ENCODE measurements around the gene RAB3B.
"Not testable (repeated sequence)": the region's sequence is repeated elsewhere in the genome, so short reads cannot be mapped to it uniquely, and the experiment has no call there.

Gene RAB3B

DNA sequence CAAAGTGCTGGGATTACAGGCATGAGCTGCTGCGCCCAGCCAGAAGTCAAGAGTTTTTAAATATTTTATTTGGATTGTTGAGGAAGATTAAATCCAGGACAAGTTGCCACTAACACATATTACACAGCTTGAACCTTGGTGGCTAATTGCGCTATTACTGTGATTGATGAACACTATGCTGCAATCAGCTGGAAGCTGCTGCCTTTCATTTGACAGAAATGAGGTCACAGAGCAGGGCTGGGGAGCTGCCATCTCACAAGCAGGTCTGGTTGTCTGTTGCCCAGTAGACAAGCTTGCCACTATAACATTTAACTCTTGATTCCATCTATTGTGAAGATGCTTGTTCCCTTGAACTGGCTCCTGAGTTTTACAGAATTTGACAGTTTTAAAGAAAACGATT is 74.5 kb downstream of the RAB3B start:
- peak; percentile 96 for FAIRE-seq

DNA sequence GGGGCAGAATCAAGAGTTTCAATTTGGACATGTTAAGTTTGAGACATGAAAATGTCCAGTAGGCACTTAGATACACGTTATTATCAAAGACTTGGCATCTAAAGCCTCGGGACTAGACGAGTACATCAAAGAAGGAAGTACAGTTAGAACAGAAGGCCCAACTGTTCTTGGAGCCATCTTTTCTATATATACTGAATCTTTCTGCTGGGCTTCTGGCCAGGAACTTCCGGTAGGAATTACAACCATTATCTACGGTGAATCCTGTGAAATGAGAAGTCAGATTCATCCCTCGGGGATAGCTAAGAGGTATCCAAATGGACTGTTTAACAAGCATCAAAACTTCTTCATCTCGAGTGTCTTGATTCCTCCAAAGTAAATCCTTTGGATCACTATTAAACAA is 77.6 kb downstream of the RAB3B start:
- FAIRE-seq, result no peak

DNA sequence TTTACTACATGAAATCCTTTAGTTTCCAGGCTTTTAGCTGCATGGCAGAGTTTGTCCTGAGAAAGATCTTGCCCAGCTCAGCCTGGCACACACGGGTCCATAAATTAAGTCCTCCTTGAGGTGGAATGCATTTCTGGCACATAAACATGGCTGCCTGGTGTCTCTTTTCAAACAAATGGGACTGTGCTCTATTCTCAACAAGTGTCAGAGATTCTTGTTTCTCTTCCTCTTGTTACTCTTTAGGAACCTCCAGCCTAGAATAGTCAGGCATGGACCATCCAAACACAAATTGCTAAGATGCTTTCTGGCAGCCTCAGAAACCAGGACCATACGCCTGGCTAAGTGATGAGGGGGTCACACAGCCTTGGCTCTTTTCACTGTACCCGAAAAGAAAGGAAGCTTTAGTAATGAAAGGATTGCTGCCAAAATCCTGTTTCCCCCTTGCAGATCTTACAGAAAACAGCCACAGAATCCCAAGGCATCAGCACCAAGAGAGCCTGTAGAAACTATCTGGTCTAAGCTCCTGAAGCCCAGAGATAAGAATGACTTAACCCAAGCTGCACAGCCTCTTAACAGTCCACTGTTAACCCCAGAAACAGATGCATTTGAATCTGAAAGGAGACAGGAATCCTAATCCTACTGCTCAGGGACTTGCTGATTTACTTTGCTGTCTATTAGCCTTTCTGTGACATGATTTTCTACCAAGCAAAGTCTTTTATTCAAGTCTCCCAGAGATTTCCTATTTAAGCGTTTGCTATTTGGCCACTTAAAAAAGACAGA is 80.1 kb downstream of the RAB3B start:
- FAIRE-seq, result no peak

DNA sequence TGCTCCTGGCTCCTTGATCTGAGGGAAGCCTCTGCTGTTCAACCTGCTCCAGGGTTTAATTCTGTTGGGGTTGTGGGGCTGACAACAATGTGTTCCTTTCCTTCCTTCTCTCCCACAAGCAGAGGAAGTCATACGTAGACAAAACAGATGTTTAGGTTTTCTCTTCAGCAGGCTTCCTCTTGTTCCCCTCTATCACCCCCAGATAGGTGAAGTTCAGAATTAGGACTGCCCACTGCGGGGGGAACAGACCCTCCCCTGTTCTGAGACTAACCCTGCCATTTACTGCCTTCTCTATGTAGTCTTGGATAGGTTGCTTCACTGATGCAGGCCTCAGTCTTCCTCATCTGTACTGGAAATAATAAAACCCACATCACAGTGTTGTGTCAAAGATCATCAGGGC is 82.0 kb downstream of the RAB3B start:
- FAIRE-seq, result no peak

DNA sequence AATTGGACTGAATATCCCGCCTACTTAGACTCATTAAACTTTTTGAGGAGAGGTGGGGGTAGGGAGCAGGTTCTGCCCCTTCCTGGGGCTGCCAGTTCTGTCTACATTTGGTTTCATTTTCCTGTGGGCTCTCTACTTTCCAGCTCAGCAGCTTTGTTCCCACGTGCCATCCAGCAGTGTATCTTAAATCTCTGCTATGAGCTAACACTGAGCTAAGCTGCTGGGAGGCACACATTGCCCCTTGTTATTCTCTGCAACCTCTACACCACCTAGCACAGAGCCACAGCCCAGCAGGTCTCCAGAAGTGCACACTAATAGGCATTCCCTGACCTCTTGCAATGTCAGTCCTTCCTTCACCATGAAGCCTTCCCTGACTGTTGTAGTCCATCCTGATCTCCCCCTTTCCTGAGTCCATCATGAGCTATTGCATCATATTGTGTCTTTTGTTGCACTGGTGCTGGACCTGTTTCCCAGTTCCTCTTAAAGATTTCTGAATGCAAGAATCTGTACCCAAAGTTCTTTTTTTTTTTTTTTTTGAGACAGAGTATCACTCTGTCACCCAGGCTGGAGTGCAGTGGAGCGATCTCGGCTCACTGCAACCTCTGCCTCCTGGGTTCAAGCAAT is 83.3 kb downstream of the RAB3B start:
- FAIRE-seq, result no peak

DNA sequence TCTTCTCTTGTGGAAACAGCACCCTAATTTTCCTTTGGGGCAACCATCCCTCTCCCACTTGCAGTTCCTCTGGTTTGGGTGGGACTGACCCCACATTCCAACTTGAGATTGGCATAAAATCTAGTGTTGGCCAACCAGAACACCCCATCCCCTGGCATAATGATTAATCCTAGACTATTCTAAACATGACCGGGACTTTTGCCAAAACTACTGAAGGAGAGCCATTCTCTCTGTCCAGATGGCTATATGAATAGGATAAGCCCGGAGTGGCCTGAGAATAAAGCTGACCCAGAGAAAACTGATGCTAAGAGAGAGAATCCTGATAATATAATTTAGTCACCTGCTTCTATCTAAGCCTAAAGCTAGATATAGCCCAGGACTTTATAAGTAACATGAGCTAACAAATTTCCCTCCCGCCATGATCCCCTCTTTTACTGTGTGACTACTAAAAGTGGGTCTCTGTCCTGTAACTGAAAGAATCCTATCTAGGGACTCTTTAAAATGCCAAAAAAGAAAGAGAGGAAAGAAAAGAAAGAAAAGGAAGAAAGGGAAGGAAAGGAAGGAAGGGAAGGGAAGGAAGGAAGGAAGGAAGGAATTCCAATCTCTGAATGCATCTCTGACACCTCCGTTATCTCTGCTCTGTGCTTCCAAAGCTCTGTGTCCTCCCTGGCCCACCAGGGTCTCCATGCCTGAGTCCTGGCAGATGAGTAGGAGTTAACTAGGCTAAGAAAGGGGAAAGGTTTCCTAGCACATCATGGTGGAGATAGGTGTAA is 84.0 kb downstream of the RAB3B start:
- no peak for FAIRE-seq

DNA sequence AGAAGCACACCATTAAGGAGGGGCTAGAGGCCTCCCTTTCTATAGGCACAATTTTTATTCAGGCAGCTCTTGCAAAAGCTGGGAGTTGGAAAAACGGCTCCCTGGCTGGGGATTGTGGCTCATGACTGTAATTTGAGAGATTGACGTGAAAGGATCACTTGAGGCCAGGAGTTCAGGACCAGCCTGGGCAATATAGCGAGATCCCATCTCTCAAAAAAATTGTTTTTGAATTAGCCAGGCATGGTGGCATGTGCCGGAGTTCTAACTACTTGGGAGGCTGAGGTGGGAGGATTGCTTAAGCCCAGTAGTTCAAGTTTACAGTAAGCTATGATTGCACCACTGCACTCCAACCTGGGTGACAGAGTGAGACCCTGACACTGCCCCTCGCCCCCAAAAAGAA is 88.0 kb downstream of the RAB3B start:
- no peak for FAIRE-seq

DNA sequence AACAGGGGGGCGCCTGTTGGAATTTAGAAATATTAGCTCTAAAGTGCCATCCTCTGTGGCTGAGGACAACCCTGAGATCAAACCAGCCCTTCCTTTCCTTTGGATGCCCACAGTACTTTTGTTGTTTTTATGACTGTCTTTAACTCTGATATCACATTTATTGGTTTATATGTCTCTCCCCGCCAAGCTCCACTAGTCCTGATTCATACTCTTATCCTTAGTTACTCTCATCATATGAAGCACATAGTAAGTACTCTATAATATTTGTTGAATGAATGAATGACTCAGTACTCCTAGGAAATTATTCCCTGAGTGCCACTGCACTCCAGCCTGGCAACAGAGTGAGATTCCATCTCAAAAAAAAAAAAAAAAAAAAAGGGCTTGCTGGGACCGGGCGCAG is 89.3 kb downstream of the RAB3B start:
- no peak for FAIRE-seq

DNA sequence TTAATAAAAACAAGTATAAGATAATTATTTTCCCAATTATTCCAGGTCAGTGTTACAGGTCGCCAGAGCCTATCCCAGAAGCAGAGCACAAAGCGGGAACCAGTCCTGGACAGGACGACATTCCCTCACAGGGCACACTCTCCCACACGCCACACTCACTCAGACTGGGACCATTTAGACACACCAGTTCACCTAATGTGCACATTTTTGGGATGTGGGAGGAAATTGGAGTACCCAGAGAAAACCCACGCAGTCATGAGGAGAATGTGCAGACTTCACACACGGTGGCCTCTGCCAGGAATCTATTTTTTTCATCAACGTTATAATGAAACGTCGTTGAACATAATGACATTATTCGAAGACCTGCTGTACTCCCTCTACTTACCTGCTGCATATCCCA is 91.5 kb downstream of the RAB3B start:
- no peak for FAIRE-seq

DNA sequence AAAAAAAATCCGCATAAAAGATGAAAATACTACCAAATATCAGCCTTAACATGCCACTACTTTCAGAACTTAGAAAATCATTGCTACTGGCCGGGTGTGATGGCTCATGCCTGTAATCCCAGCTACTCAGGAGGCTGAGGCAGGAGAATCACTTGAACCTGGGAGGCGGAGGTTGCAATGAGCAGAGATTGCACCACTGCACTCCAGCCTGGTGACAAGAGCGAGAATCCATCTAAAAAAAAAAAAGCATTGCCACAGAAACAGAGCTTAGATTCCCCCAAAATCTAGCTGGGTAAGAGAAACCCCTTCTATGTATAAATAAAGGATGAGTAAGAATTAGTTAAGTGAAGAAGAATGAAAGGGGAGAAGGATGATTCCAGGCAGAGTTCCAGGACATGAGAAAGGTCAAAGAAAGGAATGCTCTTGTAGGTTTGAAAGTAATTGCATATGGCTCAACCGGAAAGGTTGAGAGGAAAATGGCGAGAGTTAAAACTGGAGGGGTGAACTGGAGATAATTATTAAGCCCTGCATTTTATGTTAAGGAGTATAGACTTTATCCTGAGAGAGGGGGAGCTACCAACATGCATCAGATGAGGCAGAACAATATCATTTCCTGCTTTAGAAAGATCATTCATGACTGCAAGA is 92.3 kb downstream of the RAB3B start:
- no peak for FAIRE-seq

DNA sequence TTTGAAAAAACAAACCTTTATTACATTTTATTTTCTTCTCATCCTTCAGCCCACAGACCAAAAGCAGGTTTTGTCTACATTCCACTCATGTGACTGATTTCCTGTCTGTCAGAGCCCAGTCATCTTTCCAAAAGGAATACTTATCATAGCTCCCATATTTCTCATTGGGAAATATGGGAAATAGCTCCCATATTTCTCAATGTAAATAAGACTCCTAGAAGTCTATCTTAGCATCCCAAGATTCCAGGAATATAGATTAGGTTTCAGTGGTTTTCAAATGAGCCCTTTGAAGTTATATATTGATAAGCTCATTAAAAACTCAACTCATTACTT is 92.8 kb downstream of the RAB3B start:
- FAIRE-seq, result no peak

DNA sequence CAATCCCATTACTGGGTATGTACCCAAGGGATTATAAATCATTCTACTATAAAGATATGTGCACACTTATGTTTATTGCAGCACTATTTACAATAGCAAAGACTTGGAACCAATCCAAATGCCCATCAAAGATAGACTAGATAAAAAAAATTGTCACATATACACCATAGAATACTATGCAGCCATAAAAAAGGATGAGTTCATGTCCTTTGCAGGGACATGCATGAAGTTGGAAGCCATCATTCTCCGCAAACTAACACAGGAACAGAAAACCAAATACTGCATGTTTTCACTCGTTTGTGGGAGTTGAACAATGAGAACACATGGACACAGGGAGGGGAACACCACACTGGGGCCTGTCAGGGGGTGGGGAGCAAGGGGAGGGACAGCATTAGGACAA is 95.8 kb downstream of the RAB3B start:
- not testable (repeated sequence) for FAIRE-seq

DNA sequence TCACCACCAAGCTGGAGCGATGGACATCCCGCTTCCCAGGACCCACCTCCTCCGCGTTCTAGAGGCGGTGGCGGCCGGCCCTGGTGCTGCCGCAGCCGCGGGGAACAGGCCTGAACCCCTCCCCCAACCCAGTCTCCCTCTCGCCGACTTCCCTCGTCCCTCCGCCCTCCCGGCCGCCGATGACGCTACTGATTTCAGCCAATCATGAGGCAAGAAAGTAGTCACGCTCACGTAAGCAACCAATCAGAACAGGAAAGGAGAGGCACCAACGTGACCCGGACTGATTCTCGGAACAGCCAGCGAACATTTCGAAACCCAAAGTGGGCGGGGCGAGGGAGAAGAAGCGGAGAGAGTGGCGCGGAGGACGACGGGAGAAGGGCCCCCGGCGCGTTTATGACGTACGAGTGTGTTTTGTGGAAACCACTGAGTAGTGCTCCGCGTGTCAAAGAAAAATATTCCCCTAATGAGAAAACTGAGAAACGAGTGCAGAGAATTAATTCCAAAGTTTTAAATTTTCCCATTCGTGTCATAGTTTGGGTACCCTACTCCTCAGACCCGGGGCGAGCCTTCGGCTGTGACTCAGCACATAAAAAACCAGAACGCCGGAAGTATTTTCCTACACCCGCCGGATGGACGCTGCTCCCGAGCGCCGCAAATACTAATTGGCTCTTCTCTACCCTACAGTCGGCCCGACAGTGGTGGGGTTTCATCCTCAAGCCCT is 111.7 kb downstream of the RAB3B start, which contains the start of gene NRDC:
NRDC (minus strand) TSS at position 112 of the 721 bp plus-strand sequence. CDS start 112 bp downstream, outside the sequence.
- FAIRE-seq, result peak; percentile 96

DNA sequence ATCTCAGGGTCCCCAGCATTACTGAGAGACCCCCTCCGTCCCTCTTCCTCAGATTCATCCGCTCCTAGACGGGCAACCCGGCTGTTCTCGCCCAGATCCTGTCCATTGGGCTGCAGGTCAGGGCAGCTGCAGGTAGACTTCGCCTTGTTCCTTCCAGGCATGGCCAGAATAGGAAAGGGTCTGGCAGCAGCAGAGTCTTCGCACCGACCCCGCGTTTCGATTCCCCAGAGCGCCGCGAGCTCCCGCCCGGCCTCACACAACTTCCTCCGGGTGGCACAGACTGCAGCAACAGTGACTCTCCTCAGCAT is 112.2 kb downstream of the RAB3B start:
- no peak for FAIRE-seq

DNA sequence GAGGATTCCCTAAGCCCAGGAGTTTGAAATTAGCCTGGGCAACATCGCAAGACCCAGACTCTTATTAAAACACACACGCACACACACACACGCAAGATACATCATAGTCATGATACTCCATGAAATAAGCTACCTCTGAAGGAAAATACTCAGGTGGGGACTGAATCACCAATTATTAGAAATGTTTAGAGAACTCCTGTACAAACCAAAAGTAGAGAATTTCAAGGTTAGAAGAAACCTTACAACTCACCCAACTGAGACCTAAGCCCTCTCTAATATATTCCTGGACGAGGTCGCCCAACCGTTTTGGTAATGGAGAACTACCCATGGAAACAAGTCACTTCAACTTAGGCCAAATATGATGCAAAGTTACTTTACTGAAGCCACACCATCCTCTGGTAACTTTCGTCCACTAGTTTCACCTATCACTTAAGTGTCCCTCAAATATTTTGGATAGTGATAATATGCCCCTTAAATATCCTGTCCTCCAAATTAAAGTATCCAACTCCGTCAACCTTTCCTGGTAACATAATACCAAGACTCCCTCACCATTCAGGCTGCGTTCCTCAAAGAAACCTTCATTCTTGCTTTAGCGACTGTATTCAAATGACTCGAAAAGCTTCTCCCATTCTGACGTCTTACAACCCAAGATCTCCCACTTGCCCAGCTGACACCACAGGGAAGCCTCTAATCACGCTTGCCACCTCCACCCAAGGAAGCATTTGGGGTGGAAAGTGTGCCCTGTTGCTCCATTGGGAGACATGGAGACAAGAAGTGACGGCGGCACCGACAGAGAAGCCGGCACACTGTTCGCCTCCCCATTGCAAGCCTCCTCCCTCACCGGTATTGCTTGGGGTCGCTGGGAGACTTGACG is 112.8 kb downstream of the RAB3B start:
- no peak for FAIRE-seq

DNA sequence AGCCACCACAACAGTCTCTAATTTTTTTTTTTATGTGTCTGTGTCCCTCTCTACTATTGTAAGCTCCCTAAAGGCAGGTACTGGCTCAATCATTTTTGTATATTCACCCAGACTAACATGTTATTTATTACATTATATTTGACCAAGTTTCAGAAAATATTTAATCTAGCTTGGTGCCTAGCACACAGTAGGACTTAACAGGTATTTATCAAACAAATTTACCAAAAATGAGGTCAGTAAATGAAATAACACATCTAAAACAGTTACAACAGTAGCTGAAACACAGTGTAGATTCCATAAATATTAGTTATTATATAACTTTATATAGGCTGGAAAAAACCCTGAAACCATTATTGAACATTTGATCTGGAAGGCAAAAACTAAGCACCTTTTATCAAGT is 114.7 kb downstream of the RAB3B start:
- FAIRE-seq, result no peak

DNA sequence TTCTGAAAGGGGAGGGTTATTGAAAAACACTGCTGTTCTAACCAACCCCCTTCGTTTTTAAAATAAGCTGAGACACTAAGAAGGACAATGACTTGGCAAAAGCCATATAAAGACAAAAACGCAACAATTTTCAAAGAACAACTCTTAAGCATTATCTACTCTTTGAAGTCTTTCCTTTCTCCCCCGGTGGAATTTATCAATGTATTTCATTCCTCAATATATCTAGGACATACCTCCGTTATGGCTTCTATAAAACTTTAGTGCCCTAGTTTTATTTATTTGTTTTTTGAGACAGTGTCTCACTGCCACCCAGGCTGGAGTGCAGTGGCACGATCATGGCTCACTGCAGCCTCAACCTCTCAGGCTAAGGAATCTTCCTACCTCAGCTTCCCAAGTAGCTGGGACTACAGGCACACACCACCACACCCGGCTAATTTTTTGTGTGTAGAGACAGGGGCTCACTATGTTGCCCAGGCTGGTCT is 115.2 kb downstream of the RAB3B start:
- no peak for FAIRE-seq

DNA sequence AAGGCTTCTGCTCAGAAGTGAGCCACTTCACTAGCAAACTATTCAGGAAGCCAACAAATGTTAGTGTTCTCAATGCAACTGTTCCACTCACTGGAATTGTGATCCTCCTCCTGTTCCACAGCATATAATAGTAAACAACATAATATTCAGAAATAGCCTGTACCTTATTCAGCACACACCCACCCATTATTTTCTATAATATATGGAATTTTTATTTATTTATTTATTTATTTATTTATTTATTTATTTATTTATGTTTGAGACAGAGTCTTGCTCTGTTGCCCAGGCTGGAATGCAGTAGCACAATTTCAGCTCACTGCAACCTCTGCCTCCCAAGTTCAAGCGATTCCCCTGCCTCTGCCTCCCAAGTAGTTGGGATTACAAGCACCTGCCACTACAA is 117.2 kb downstream of the RAB3B start:
- not testable (repeated sequence) for FAIRE-seq

DNA sequence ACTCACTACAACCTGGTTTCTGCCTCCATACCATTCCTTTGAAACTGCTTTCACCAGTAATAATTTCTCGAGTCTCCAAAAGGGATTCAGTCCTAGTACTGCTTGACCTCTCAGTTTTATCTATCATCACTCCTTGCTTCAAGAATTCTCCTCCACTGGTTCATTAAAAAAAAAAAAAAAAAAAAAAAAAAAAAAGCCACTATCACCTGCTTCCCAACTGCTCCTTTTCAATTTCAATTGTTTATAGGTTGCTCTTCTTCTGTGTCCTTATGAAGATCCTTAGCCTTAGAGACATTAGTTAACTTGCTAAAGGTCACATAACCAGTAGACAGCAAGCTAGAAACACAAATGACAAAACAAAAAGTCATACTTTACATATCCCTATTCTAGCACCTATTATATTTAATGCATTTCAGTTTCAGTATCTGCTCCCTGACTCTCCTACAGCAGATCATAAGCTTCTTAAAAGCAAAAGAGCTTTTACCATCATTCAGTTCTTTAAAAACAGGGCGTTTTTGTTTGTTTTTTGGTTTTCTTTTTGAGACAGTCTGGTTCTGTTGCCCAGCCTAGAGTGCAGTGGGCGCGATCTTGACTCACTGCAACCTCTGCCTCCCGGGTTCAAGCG is 119.0 kb downstream of the RAB3B start:
- no peak for FAIRE-seq

DNA sequence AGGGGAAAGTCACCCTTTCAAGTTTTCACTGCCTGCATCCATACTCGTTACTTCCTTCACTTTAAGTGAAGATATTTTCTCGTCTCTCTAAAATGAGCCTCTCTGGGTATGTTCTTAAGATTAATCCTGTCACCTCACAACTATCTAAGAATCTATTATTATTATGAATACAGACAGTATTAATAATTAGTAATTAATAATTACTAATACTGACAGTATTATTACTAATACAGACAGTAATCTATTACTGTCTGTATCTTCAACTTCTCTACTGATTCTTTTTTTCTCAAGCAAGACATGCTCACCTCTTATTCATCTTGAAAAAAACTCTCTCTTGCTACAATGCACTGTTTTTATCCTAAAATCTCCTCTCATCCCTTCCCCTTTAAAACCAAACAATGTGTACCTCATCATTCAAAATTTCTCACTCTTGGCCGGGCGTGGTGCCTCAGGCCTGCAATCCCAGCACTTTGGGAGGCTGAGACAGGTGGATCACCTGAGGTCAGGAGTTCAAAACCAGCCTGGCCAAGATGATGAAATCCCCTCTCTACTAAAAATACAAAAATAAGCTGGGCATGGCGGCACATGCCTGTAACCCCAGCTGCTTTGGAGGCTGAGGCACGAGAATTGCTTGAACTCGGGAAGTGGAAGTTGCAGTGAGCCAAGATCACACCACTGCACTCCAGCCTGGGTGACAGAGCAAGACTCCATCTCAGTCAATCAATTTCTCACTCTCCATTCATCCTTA is 119.7 kb downstream of the RAB3B start:
- FAIRE-seq, result no peak

All from islet of Langerhans (tissue), 1 donor.